HG03095 (cell line): ENCODE measurements around the gene CATSPER2.
"Not testable (repeated sequence)": the region's sequence is repeated elsewhere in the genome, so short reads cannot be mapped to it uniquely, and the experiment has no call there.

ENCODE experiments used
- ATAC-seq: cut with Tn5 transposase; IDR thresholded peaks from one replicate; pipeline ENCODE4 v1.9.1; 2021; ENCODE audit warnings: moderate library complexity; ENCODE audit not compliant: unreplicated experiment

Gene CATSPER2

DNA sequence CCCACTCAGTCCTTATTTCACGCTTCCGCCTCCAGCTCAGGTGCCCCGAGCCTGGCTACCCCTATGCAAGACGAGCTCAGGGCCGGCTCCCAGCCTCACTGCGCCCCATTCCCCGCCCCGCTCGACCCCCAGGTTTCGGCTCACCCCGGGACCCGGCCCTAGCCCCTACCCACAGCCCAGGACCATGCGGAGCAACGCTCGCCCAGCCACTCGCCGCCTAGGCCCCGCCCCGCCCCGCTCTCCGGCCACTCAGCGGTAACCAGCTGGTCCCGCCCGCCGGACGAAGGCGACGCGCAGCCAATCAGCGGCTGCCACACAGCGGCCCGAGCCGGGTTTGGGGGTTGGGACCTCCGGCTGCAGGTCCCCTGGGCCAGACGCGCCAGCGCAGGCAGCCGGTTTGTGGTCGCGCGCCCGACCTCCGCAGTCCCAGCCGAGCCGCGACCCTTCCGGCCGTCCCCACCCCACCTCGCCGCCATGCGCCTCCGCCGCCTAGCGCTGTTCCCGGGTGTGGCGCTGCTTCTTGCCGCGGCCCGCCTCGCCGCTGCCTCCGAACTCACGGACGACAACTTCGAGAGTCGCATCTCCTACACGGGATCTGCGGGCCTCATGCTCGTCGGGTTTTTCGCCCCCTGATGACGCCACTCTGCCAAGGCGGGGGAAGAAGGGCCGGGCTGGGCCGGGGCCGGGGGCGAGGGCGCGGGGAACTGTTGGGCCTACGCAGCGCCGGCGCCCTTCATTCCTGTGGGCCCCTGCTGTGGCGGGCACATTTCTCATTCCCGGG is at the start of gene CATSPER2:
Gene CATSPER2, minus strand, starts transcription at position 196 of the 781 bp plus-strand sequence. CDS start 783 bp downstream, outside the sequence.
- ATAC-seq, result no peak

DNA sequence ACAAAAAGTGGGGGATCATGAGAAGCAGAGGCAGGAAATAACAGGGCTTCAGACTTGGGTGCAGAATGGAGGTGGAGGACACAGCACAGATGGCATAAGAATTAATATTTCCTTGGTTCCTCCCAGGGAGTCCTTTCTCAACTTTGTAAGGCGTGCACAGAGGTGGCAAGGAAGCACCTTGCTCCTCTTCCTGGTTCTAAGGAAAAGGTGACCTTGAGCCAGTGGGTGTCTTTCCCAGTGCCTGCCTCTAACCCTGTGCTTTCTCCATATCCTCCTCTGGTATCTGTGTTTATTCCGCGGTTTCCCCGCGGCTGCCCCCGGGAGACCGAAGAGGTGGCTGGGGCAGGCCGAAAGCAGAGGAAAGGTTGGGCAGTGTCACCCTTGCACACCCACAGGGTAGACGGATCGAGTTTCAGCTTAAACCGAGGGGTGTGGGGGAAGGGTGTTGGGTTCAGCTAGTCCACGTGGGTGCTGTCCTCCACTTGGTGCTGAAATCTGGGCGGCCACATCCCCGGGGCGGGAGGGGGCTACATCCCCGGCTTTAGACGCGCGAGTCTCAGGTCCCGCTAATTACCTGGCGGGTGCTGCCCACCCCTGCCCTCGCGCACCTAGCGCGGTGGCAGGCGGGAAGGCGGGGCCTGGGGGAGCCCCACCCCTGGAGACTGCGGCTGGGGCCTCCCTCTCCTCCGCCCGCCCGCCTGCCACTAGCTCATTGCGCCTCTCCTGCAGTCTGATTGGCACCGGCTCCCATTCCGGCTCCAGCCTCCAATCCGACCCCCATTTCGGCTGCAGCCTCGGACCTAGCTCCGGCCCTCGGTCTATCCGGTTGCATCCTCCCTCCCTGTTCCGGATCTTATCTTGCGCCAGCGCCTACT is 44.7 kb upstream of the CATSPER2 start, which contains the start of gene CKMT1A:
Gene CKMT1A, plus strand, starts transcription at position 712 of the 875 bp plus-strand sequence. CDS start 192 bp downstream, outside the sequence.
- not testable (repeated sequence) for ATAC-seq

DNA sequence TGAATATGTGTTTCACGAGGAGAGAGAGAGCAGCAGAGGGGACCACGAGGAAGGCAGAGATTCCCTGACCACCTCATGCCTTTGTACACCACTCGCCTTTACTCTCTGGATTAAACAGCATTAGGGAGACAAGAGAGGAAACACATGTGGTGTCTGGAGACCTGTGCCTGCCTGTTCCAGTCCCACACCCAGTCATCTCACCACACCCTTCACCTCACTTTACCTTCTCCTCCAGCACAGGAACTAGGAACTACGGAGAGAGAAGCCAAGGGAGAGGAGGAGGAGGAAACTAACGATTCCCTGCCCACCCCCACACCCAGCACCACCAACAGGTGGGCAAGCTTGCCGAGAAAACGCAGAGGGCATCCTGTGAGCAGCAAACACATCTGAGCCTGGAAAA is 44.0 kb upstream of the CATSPER2 start:
- not testable (repeated sequence) for ATAC-seq

DNA sequence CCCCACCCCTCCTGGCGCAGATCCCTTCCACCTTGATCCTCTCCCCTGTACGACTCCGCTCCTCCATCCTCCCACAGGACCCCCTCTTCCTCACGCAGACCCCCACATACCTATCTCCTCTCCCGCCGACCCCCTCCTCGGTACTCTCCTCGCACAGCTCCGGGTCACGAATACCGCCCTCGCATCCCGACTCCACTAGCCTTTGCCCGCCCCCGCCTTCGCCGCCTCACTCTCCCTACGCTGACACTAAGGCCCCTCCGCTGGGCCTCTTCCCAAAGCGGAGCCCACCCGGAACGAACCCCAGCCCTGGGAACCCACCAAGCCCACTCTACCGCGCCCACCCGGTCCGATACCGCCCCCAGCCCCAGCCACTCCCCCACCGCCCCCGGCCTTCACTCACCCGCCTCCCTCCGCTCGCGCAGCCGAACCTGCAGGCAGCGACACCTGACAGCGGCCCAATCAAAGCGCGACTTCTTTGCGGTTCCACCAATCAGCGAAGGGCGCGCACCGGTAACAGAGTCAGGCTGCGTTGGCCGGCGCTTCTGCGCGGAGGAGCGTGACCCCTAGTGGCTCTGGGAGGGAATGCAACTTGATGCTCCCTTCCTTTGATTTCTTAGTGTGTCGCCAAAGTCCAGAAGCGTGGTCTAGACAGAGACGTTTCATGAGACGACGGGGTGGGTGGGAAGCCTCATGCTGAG is 41.1 kb upstream of the CATSPER2 start:
- ATAC-seq, result peak; percentile 90

DNA sequence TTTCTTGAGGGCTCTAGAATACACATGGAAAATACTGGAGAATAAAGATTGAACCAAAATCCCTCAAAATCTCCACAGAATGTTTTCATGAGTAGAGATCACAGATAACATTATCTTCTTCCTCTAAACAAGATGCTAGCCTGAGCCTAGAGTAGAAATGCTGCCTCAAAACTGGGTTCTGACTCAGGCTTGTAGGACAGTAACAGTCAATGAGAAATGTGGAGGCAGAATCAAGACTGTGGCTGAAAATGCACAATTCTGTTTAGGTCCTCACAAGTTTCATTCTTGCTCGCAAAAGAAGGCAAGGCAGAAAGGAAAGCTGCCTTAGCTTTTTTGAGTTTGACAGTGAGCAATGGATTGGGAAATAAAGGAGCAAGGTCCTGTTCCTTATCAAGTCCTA is 25.5 kb upstream of the CATSPER2 start:
- ATAC-seq, result not testable (repeated sequence)

DNA sequence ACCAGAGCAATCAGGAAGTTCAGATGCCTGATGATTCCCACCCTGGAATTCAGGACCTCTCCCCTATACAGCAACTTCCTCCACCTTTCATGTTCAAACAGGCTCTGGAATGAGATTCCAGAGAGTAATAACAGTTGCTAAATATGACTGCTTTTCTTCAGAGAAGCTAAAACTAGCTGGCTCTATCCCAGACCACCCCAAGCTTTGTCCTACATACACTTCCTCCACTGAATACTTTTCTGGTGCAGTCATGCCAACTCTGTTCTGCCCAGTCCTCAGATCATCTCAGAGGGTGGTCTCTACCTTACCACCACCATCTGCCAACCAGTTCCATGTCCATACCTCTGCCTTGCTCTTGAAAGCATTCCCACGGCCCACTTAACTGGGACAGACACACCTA is 17.5 kb upstream of the CATSPER2 start:
- ATAC-seq, result not testable (repeated sequence)

DNA sequence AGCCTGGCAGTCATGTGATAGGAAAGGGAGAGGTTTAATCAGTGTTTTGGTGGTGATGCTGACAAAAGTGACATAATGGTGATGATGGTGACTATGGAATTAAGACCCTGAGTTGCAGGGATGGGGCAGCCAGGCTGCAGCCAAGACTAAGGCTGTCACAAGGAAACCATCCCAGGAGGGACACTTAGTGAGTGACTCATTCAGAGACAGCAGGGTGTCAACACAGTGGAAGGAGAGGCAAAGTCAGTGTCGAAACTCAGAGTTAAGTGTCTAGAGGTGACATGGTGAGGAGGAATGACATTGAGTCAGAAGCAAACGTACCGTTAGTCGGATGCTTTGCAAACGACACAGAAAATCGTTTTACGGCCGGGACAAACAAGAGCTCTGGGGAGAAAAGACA is 14.7 kb upstream of the CATSPER2 start:
- not testable (repeated sequence) for ATAC-seq

DNA sequence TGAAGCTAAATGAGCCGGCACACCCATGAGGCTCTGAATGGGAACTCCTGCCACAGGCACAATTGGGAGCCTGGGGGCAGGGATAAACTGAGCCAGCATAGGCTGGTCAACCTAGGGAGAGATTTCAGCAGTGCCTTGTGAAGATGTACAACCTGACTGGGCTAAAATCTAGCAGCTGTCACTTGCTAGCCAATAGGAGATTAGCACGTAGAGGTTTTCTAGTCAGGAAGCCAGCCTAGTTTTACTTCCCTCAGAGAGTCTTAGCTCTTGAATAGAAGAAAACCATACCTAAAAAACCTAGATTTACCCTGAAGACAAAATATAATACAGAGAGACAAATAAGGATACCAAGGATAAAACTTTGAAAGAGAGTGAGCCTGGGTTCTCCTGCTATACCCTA is 13.6 kb upstream of the CATSPER2 start:
- not testable (repeated sequence) for ATAC-seq

DNA sequence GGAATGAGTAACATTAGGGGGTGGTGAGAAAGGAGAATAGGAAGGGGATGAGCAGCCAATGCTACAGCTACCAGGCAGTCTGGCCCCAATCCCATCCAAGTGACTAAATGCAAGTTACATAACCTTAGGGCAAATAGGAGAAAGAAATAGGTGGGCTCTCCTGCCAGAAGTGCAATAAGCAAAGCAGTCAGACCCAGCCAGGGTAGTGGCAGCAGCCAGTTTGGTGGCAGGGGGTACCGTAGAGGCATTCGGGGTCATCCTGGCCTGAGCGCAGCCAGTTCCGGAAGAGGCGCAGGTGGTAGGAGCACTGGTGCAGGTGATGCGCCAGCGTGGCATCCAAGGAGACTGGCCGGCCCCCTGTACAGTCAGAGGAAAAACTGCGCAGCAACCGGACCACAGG is 11.1 kb upstream of the CATSPER2 start:
- not testable (repeated sequence) for ATAC-seq

DNA sequence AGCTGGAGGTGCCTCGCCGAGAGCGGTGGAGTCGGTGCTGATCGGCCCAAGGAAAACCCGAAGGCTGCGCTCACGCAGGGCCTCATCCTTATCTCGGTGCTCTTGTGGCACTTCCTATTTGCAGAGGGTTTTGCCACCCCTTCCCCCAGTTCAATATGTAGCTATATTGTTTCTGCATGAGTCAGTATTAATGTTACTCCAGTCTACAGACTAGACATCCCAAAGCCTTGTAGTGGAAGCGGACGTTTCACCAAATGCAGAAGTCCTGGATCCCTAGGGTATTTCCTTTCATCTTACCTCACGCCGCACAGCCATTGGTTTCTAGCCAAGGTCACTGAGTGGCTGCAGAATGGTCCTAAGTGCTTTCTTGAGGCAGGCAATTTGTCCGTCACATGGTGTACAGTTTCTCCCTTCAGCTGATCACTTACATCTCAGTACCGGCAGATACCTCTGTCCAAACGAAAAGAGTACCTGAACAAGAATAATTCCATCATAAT is 834 bp upstream of the CATSPER2 start:
- ATAC-seq, result not testable (repeated sequence)

DNA sequence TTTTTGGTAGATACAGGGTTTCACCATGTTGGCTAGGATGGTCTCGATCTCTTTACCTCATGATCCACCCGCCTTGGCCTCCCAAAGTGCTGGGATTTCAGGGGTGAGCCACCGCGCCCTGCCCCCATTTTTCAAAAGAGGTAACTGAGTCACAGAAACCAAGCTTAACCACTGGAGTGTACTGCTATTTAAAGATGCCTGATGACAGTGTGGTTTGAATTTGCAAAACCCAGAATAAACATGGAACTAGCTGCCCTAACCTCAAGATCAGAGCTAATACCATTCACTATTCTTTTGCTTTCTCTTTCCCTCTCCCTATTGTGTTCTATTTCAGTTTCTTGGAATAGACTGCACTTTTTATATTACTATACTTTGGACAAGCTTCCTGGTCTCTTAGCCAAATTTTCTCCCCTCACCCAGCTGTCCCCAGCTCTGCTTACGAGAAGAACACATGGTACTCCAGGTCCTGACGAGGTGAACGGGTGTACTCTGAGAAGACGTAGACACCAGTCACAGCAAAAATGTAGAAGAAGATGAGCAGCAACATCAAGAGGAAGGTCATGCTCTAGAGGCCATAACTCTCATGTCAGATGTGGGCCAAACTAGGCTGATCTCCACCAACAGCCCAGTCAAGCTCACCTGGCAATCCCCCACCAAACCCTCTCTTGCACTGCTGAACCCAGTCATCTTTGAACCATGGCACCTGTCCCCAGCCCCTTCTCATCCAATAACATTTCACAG is 10.0 kb downstream of the CATSPER2 start:
- ATAC-seq, result not testable (repeated sequence)

DNA sequence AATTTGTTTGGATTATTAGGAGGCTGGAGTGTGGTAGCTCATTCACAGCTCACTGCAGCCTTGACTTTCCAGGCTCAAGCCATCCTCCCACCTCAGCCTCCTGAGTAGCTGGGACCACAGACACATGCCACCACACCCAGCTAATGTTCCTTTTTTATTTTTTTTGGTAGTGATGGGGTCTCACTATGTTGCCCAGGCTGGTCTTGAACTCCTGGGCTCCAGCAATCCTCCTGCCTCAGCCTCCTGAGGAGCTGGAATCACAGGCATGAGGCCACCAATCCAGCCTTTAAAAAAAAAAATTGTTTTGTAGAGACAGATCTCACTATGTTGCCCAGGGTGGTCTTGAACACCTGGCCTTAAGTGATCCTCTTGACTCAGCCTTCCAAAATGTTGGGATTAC is 21.7 kb downstream of the CATSPER2 start:
- not testable (repeated sequence) for ATAC-seq

DNA sequence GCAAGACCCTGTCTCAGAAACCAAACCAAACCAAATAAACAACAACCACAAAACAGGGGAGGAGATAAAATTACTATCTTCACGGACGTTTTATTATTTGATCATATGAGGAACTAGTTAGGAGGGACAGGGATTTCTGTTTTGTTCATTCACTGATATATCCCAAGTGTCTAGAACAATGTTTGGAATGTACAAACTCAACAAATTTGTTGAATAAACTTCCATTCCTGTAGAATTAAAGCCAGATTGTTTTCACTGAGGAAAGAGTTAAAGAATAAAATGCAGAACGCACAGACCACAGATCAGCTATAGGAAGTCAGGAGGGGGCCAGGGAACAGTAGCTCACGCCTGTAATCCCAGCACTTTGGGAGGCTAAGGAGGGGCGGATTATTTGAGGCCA is 23.5 kb downstream of the CATSPER2 start:
- no peak for ATAC-seq

DNA sequence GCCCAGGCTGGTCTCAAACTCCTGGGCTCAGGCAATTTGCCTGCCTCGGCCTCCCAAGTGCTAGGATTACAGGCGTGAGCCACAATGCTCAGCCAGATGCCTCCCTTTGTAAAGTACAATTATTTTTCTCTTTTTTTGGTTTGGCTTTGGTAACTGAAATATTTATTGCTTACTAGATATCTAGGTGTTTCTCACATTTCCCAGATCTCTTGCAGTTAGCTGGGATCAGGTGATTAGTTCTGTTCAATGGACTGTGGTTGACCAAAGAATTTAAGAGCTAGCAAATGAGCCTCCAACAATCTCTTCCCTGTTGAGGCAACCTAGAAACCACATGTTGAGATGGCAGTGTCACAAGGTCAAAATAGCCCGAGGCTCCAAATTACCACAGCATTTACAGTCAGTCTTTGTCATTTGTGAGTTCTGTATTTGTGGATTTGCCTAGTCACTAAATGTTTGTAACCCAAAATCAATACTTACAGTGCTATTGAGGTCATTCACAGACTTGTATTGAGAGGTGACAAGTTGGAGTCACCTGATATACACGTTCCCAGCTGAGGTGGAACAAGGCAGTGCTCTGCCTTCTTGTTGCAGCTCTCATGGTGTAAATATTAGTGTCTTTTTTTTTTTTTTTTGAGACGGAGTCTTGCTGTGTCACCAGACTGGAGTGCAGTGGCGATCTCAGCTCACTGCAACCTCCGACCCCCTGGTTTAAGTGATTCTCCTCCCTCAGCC is 26.4 kb downstream of the CATSPER2 start:
- not testable (repeated sequence) for ATAC-seq

DNA sequence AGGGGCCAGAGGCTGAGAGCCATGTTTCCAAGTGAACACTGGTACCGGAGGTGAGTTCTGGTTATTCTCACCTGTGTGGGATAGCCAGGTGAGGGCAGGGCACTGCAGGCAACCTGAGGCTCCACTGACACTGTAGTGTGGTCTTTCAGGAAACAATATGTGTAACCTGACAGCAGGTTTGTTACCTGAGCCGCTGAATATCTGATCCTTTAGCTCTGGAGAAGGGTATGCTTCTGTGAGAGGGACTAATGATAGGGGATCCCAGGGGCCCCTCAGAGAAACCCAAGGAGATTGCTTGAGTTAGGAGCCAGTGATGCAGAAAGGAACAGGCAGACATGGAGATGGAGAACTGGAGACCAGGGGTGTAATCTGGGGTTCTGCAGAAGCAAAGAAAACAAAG is 29.9 kb downstream of the CATSPER2 start, which contains the start of gene STRC:
Gene STRC, minus strand, starts transcription at position 101 of the 400 bp plus-strand sequence. Its CDS starts 78 bp downstream, at position 23.
- not testable (repeated sequence) for ATAC-seq

DNA sequence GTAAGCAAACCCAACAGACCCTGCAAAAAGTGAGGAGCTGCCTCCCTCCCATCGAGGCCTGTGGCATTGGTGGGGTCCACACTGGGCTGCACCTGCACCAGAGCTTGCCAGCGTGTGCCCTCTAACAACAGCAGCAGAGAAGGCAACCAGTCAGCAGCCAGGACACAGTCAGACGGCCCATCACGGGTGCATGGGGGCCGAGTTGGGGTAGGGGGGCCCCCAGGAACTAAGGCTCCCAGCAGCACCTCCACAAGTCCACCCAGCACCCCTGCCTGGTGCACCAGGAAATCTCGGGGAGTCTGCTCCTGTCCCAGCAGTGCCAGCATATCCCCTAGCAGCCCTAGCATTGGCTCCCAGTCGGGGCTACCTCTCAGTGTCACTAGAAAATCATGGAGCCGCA is 30.9 kb downstream of the CATSPER2 start:
- not testable (repeated sequence) for ATAC-seq

DNA sequence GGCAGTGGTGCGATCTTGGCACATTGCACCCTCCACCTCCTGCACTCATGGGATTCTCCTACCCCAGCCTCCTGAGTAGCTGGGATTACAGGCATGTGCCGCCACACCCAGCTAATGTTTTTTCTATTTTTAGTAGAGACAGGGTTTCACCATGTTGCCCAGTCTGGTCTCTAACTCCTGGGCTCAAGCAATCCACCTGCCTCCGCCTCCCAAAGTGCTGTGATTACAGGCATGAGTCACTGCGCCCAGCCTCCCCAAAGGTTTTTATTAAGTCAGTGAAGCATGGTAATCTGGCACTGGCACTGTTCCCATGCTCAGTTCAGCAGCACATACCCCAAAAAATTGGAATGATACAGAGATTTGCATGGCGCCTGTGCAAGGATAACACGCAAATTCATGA is 46.4 kb downstream of the CATSPER2 start:
- not testable (repeated sequence) for ATAC-seq

DNA sequence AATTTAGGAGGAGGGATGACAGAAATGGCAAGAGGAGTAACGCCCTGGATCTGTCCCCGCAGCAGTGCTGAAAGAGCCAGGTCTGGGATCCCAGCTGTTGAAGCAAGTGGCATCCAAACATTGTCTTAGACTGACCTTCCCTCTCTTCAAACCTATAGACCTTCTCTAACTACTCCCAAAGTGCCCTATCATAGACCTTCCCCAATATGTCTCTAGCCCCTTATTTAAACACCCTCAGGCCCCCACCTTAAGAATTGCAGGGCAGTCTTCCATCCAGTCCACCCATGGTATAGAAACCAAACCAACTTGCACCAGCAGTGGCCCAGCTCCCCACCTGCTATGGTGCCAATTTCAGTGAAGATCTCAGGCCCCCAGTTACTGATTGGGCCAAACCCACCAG is 48.4 kb downstream of the CATSPER2 start:
- ATAC-seq, result not testable (repeated sequence)

DNA sequence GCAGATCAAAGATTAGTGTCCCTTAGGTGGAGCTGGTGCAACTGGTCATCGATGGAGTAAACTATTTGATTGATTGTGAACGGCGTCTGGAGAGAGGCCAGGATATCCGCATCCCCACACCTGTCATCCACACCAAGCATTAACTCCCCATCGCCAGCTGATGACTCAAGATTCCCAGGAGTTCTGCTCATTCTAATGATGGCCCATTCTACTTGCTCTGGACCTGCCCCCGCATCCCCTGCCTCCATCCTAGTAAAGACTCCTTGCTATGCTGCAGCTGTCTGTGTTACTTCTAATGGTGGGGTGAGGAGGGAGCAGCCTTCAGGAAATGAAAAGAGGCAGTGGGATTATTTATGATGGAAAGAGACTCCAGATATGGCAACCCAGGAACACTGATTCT is 49.5 kb downstream of the CATSPER2 start:
- ATAC-seq, result not testable (repeated sequence)
